ENCODE data around the gene SLC26A2. TPM values are rescaled to one million over a fixed set of nuclear protein-coding genes. Genes with fewer than 3 reads are reported as not detected.

Gene SLC26A2
- total and polyA plus RNA-seq, 2 of the 8 experiments (the other 6 are each of a cell fraction or from before 2014, with no cell fraction given) = 3.7 to 11.4 TPM

- no peak overlapping the region for H3K14ac ChIP-seq (ENCODE audit: insufficient read length)
- H3K4ac ChIP-seq (replicated peaks; ENCODE audit: insufficient read length, low read depth, low read length) = no peak overlapping the region
- H3K9ac ChIP-seq (replicated peaks in 1 of 4; ENCODE audit: extremely low read depth in 1 of 4, low read depth in 3 of 4, low read length in 3 of 4) = no peak overlapping the region
- ChIA-PET CTCF (ENCODE audit: partially characterized antibody) (interaction anchor here (1.7 to 6.4 kb wide), 4 partner anchors 14 to 104 kb away, joined by 4 to 80 read pairs (median 10); partner anchors contain the start of gene SLC26A2), POLR2A (ENCODE audit: partially characterized antibody) (no interaction called here)
- H3K79me1 ChIP-seq (ENCODE audit: low read depth, low read length) = no peaks in the 10 kb centered on the region
- H3K4me2 ChIP-seq (ENCODE audit: insufficient read depth in 1 of 2, low read depth in 2 of 2, low read length in 2 of 2) = no peak overlapping the region
- FAIRE-seq (no peak), DNase-seq (ENCODE audit: low read depth in 1 of 2, low spot score in 2 of 2) (no peak)
- no peak overlapping the region for H2BK120ac ChIP-seq (replicated peaks; ENCODE audit: low read depth, low read length)
- H2AFZ ChIP-seq (ENCODE audit: low read length) = no peak overlapping the region
- 78% methylated on average over 1 of the region's 1 CpG; no CpG with 5 or more reads in 1 of the 2 experiments for WGBS, 2 experiments (ENCODE audit: extremely low coverage in 1 of 2, insufficient coverage in 1 of 2, insufficient read length in 1 of 2, insufficient replicate concordance in 2 of 2, low coverage in 1 of 2, low lambda C conversion rate in 2 of 2, missing lambda C conversion rate in 1 of 2)
- H3K23me2 ChIP-seq (ENCODE audit: low read depth, low read length) = no peaks in the 10 kb centered on the region
- no peak overlapping the region for H3K23ac ChIP-seq (ENCODE audit: insufficient read length)
- H3K27ac ChIP-seq (ENCODE audit: low read depth, low read length) = no peak overlapping the region
- H3K4me3 ChIP-seq (ENCODE audit: extremely low read depth in 1 of 4, insufficient read depth in 2 of 4, low read depth in 3 of 4, low read length in 4 of 4) = no peak overlapping the region
- H2BK5ac ChIP-seq (ENCODE audit: low read depth, low read length) = no peak overlapping the region
- no peaks in the 10 kb centered on the region for H3K79me2 ChIP-seq (ENCODE audit: control insufficient read depth in 1 of 2, insufficient read depth in 2 of 2, low read length in 2 of 2)
- H3K9me3 ChIP-seq (ENCODE audit: insufficient read depth in 2 of 2, low read depth in 1 of 2, low read length in 1 of 2) = no peaks in the 10 kb centered on the region
- H3K56ac ChIP-seq (replicated peaks; ENCODE audit: insufficient read length, low read depth, low read length) = no peak overlapping the region
- H3K18ac ChIP-seq (ENCODE audit: extremely low read depth, low read length) = no peak overlapping the region
- H2AK5ac ChIP-seq (ENCODE audit: low read depth, low read length) = no peak overlapping the region
- H4K20me1 ChIP-seq (replicated peaks in 1 of 2; ENCODE audit: control insufficient read depth in 1 of 2, insufficient read depth in 2 of 2, low read length in 2 of 2) = no peaks in the 10 kb centered on the region
- H2BK20ac ChIP-seq (ENCODE audit: low read length) = no peak overlapping the region
- H4K8ac ChIP-seq (ENCODE audit: extremely low read depth, insufficient read depth, low read length) = no peak overlapping the region
- no peaks in the 10 kb centered on the region for H3K36me3 ChIP-seq (ENCODE audit: control insufficient read depth in 2 of 4, insufficient read depth in 4 of 4, low read length in 3 of 4)
- H3K4me1 ChIP-seq (replicated peaks in 1 of 4; ENCODE audit: control insufficient read depth in 3 of 4, insufficient read depth in 4 of 4, low read length in 3 of 4) = peaks cover 0 to 3% (median 1%) of the 10 kb centered on the region in 4 experiments; a peak in 1 of 7 replicates
- no peak overlapping the region for H2BK12ac ChIP-seq (ENCODE audit: low read depth, low read length)
- no peak overlapping the region for H4K5ac ChIP-seq (ENCODE audit: insufficient read length, low read depth, low read length)
- no peak overlapping the region for H2BK15ac ChIP-seq (ENCODE audit: low read length)
- no peak overlapping the region for H4K91ac ChIP-seq (replicated peaks; ENCODE audit: insufficient read length, low read length)
- TF ChIP-seq SRF (IDR thresholded peaks at IDR 0.05; ENCODE audit: low read depth, low read length) (no peak), SAP30 (IDR thresholded peaks at IDR 0.05; ENCODE audit: insufficient read depth, insufficient replicate concordance, low read length) (no peak), BRCA1 (IDR thresholded peaks at IDR 0.05; ENCODE audit: low read depth, low read length) (no peak)
- H3K27me3 ChIP-seq (replicated peaks in 1 of 4; ENCODE audit: control insufficient read depth in 3 of 4, extremely low read depth in 1 of 4, insufficient read depth in 3 of 4, low read length in 3 of 4) = no peaks in the 10 kb centered on the region; a peak in 2 of 7 replicates
Measured at GRCh38 chr5:149937610-149938009, 22.9 kb upstream of the SLC26A2 start.
